DMS114 treated with DMSO at 0.1 percent for 48 hours (cell line): ENCODE data around the gene C11orf91.
"Not testable (repeated sequence)": the region's sequence is repeated elsewhere in the genome, so short reads cannot be mapped to it uniquely, and the experiment has no call there.

Experiments used
- DNase-seq: peaks from one replicate; lab custom pipeline; 2025; ENCODE audit not compliant: unreplicated experiment; lab: John Stamatoyannopoulos, UW

C11orf91 gene

DNA sequence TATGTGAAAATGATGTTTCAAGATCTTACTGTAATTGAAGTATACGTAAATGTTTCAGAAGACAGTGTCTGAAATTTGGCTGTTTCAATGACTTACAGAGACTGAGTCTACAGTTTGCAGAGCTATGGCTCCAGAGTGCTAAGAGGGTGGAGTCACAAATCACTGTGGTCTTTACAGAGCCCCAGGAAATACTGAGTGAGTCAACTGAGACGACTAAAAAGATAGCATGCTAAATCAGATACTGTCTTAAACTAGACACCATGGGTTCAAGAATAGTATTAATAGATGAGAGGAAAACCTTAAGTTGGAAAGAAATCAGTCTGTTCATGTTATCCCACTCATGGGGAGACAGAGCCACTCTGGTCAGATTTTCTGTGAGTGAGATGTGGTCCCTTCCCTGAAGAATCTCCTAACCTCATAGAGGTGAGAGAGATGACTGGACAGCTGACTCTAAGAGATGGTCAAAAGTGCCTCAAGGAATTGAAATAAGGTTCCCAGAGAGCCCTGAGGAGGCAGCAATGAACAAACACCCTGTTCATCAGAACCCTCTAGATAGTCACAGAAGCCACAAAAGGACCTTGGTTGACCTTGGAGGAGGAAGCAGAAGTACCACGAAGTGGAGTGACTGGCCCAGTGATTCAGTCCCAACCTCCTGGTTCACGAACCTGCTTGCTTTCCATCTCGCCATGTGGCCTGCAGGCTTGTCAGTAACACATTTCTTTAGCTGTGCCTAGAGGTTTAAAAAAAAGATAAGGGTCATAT, 30.2 kb downstream of the C11orf91 start:
- DNase-seq, result no peak

DNA sequence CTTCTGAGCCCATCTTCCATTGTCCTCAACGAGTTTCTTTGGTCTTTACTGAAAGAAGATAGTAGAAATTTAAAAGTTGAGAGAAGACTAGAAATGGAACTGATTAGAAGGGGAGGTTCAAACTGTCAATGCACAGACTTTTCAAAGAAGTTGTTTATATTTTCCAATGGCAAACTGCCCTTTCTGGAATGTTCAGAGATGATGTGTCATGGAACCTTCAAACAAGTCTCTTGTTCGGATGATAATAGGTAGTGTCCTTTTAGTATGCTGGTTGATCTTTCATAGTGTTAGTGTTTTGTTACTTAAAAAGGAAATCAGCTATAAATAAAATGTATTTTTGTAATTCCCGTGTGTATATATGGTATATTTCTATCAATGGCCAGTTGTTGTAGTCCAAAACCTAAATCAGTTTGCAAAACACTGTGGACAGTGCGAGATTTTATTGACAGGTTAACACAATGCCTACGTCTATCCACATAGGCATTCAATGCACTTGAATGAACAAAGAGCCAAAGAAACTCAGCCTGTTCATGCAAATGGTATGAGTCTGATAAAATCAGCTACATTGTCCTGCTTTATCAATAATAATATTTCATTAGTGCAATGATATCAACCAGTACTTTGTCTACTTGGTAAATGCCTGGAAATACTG, 30.9 kb downstream of the C11orf91 start:
- DNase-seq, result no peak

GRCh38 chr11:33668951-33669596, 31.6 kb downstream of the C11orf91 start:
- no peak for DNase-seq

DNA sequence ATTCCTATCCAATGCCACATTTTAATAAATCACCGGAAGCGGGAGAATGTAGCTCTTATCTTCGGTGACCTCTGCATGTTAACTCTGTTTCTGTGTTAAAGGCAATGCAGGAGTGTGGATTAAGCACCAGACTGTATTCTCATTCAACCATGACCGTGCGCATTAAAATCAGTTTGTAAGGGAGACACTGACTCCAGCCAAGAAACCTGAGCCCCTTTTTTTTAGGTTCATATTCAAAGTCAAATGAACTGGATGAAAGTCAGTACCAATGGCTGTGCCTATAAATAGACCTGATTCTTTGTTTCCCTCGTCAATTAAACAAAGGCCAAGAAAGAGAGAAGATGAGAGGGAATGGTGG, 32.2 kb downstream of the C11orf91 start:
- DNase-seq, result no peak

- DNase-seq, result no peak
Observed at GRCh38 chr11:33667819-33668467, 32.7 kb downstream of the C11orf91 start.

GRCh38 chr11:33665350-33666106, 35.1 kb downstream of the C11orf91 start:
- DNase-seq, result no peak

GRCh38 chr11:33664827-33665226, 35.8 kb downstream of the C11orf91 start:
- DNase-seq, result no peak

GRCh38 chr11:33664166-33664565, 36.5 kb downstream of the C11orf91 start:
- DNase-seq, result no peak

DNA sequence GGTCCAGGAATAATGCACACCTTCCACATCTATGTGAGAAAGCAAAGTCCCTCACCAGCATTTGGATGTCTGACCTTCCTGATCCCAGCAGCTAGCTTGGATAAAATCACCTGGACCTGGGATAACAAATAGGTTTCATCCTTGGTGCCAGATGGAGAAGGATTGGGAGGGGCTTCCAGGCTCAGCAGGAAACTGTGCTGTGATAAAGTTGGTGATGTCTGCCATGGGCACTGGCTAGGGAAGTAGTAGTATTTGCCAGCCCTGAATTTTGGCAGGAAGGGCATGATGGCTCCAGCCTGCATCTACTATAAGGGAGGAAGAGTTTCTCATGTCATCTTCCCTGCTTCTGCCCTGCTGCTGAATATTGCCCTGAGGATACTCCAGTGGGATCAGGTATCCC, 37.5 kb downstream of the C11orf91 start:
- no peak for DNase-seq

- DNase-seq, result not testable (repeated sequence)
Observed at GRCh38 chr11:33661526-33661925, 39.1 kb downstream of the C11orf91 start.

GRCh38 chr11:33660962-33661361, 39.7 kb downstream of the C11orf91 start:
- no peak for DNase-seq

GRCh38 chr11:33659370-33660139, 41.1 kb downstream of the C11orf91 start:
- DNase-seq, result no peak

GRCh38 chr11:33658195-33658900, 42.3 kb downstream of the C11orf91 start:
- DNase-seq, result no peak

GRCh38 chr11:33657757-33658156, 42.9 kb downstream of the C11orf91 start:
- DNase-seq, result no peak

- DNase-seq, result no peak
Observed at GRCh38 chr11:33656768-33657167, 43.9 kb downstream of the C11orf91 start.

DNA sequence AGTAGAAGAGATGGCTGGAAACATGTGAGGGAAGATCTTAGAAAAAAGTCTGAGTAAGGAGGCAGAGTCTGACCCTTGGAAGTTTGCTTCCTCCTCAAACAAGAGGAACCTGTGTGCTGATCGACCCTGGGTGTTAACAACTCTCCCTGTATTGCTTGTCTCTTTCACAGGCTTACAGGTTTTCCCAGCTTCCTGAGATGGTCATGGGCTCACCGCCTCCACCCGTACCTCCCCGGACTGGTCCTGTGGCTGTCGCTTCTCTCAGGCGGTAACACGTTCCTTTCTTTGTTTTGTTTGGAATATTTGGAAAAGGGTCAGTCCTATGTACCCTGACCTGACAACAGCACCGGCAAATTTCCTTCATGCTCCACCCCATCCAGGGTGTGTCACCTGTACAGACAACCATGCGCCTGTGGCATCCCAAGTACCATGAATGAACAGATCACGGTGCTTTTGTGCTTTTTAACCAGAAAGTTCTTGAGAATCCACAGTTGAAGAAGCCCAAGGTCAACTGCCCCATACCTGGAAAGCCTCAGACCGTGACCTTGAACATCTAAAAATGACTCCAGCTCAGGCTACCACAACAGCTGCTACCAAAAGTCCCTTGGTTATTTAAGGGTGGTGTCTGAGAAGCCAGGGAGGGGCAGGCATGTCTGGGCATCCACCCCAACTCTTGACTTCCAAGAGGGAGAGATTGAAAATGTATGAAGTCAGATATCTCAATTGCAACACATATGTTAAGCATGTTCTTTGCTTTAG, 44.6 kb downstream of the C11orf91 start:
- no peak for DNase-seq

GRCh38 chr11:33654594-33654993, 46.0 kb downstream of the C11orf91 start:
- no peak for DNase-seq

- DNase-seq, result no peak
Observed at GRCh38 chr11:33652930-33653329, 47.7 kb downstream of the C11orf91 start.

GRCh38 chr11:33652431-33652830, 48.2 kb downstream of the C11orf91 start:
- DNase-seq, result no peak
